Stimulated activated CD4-positive, alpha-beta T cell treated with anti-CD3 and anti-CD28 coated beads, Interleukin-12 subunit alpha, Interleukin-12 subunit beta, amount 100 ng/mL, for 48 hours (primary cell): ENCODE data around the gene LSM2.
"Not testable (repeated sequence)": the region's sequence is repeated elsewhere in the genome, so short reads cannot be mapped to it uniquely, and the experiment has no call there.

Experiments
- DNase-seq, 3 donors: peaks; one replicate each; pipeline ENCODE4 v3.0.0-alpha.2; 2020; ENCODE audit warnings: low read depth in 2 of 3, low spot score in 1 of 3

LSM2 gene

DNA sequence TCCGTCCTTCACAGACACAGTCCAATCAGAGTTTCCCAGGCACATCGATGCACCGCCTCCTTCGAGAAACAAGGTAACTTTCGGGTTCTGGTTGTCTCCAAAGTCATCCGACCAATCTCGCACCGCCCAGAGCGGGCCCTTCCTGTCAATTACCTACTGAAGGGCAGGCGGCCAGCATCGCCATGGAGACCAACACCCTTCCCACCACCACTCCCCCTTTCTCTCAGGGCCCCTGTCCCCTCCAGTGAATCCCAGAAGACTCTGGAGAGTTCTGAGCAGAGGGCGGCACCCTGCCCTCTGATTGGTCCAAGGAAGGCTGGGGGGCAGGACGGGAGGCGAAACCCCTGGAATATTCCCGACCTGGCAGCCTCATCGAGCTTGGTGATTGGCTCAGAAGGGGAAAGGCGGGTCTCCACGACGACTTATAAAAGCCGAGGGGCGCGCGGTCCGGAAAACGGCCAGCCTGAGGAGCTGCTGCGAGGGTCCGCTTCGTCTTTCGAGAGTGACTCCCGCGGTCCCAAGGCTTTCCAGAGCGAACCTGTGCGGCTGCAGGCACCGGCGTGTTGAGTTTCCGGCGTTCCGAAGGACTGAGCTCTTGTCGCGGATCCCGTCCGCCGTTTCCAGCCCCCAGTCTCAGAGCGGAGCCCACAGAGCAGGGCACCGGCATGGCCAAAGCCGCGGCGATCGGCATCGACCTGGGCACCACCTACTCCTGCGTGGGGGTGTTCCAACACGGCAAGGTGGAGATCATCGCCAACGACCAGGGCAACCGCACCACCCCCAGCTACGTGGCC lies 20.7 kb upstream of the LSM2 start, which contains the start of gene HSPA1B:
Gene HSPA1B, plus strand, starts transcription at position 453 of the 794 bp plus-strand sequence. Its CDS starts 213 bp downstream, at position 666.
- peak; percentile 86 to 95 (median 91) for DNase-seq

DNA sequence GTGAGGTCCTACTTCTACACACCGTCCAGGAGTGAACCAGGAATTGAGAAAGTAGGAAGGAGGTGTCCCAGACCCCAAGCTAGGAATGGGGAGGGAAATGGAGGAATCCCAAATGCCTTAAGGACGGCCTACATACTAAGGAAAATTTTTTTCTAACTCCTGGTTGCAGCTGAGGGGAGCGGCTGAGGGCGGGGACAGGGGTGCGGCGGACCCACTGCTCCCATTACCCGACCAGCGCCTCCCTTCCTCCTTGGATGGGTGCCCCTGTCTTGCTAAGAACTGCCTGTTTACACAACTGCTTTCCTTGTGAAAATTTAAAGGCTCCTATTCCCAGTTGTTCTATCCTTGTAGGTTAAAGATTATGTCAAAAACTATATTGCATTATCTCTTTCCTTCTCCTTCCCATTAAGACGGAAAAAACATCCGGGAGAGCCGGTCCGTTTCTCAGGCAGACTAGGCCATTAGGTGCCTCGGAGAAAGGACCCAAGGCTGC lies 20.1 kb upstream of the LSM2 start:
- DNase-seq: no peak

DNA sequence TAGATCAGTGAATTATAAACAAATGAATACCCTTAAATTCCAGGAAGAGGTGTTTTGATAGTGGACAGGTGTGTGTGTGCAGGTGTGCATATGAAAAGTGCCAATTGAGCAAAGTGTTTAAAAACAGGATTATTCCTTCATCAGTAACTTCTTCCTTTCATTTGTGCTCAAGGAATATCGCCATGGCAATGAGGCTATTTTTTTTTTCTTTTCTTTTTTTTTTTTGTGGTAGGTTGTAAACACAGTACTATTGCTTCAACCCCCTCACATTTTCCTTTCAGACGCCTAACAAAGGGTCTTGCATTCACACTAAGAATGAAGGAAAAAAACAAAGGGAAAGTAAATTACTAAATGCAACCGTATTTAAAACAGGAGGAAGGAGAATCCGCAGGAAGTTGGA lies 18.8 kb upstream of the LSM2 start:
- DNase-seq: no peak

DNA sequence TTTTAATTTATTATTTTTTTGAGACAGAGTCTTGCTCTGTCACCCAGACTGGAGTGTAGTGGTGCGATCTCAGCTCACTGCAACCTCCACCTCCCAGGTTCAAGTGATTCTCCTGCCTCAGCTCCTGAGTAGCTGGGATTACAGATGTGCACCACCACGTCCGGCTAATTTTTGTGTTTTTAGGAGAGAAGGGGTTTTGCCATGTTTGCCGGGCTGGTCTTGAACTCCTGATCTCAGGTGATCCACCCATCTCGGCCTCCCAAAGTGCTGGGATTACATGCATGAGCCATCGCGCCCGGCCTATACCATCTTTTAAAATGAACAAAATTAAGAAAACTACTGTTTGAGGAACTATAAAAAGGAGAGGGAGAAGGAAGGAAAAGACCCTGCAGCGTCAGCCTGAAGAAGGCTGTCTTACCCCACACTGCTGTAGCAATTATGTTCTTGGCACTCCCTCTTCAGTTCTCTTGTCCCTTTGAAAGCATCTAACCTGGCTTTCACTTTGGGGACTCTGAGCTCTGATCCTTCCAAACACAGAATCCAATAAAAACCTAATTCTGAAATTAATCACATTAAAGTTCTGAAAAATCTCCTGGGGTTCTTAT lies 16.9 kb upstream of the LSM2 start:
- DNase-seq: not testable (repeated sequence)

DNA sequence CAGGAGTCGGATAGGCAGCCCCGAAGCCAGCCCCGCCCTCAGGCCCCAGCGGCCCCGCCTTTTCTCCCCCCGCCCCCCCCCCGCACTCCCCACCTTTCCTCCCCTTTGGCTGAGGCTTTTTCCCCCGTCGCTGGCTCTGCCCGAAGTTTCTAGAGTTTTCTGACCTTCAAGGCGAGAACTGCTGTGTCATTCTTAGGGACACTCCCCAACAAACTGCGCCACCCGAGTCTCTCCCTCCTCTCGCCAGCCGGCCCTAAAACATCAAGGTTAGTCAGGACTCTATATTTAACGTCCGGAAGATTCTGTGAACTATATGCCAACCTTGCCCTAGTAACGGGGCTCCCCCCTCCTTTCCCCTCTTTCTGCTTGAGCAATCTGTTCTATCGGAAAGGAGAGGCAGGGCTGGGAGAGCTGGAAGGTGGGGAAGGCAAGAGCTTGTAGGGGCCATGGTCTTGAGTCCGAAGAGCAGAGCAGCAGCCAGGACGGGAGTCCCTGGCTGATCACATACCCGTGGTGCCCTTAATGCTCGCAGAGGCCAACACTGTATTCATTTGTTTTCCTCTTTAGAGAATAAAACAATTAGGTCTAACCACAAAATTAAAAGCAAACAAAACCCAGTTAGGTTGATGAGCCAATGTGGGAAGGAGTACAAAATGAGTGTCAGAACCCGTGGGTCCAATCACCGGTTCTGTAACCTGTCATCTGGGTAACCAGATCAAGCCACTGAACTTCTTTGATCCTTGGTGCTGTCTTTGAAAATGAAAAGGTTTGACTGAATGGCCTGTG lies 15.5 kb upstream of the LSM2 start:
- DNase-seq: peak in 1 of 3 donors; percentile 49

DNA sequence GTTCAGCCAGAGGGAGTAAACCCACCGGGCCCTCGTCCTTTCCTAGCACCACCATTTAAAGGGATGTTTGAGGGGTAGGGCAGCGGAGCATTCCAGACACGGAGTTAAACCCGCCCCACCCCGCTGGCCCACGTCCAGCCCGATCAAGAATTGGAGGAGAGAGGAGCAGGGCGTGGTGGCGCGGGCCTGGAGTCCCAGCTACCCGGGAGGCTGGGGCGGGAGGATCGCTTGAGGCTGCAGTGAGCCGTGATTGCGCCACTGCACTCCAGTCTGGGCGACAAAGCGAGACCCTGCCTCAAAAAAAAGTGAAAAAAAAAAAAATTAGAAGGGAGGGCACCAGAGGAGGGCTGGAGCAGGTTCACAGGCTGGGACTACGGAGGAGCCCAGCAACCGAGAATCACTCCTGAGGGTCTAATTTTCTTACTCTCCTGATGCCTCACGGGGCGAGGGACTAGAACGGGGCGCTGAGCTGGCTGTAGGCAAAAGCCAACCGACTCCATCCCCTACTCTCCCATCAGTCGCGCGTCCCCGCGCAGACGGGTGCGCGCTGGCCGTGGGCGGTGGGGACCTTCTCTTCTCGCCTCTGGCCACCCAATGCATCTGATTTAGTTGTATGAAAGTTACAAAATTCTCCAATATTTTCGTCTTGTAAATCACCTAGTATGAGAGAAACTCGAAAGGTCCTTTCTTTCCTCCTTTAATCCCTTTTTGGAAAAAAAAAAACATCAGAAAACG lies 14.7 kb upstream of the LSM2 start:
- DNase-seq: peak; percentile 57 to 72 (median 70)

DNA sequence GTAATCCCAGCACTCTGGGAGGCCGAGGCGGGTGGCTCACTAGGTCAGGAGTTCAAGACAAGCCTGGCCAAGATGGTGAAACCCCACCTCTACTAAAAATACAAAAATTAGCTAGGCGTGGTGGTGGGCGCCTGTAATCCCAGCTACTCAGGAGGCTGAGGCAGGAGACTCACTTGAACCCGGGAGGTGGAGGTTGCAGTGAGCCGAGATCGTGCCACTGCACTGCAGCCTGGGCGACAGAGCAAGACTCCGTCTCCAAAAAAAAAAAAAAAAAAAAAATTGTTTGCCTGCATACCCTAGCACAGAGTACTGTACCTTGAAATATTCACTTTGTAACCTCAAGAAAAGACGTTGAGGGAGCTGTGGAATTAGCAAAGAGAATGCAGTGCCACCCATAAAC lies 13.6 kb upstream of the LSM2 start:
- not testable (repeated sequence) for DNase-seq

DNA sequence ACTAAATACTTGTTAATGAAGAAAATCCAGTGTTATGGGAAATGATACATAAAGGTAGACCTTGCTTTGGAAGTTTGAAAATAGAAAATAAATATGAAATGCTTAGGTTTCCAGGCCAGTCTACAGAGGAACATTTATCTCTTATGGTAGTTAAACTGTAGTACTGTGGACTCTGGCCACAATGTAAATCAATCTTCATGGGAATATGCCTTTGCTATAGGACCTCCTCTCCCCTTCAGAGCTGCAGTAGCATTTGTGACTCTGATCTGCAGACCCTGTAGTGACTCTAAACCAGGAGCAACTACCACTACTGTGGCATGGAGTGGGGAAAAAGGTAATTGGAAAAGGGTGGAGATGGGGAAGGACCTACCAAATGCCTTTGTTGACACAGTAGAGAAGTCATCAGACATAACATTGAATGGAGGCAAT lies 13.1 kb upstream of the LSM2 start:
- DNase-seq: no peak

DNA sequence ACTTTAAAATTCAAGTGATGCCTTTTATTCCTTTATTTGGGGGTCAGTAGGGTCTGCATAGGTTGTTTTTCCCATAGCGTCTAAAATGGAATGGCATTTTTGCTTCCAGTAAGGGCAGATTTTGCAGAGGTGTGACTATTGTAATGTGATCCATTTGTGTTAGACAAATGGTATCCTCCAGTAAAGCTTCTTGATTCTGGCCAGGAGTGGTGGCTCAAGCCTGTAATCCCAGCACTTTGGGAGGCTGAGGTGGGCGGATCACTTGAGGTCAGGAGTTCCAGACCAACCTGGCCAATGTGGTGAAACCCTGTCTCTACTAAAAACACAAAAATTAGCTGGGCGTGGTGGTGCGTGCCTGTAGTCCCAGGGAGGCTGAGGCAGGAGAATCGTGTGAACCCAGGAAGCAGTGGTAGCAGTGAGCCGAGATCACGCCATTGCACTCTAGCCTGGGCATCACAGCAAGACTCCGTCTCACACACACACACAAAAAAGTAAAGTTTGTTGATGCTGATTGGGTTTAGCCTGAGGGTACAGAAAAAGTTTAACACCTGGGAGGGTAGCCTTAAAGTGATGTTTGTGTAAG lies 11.3 kb upstream of the LSM2 start:
- DNase-seq: not testable (repeated sequence)

DNA sequence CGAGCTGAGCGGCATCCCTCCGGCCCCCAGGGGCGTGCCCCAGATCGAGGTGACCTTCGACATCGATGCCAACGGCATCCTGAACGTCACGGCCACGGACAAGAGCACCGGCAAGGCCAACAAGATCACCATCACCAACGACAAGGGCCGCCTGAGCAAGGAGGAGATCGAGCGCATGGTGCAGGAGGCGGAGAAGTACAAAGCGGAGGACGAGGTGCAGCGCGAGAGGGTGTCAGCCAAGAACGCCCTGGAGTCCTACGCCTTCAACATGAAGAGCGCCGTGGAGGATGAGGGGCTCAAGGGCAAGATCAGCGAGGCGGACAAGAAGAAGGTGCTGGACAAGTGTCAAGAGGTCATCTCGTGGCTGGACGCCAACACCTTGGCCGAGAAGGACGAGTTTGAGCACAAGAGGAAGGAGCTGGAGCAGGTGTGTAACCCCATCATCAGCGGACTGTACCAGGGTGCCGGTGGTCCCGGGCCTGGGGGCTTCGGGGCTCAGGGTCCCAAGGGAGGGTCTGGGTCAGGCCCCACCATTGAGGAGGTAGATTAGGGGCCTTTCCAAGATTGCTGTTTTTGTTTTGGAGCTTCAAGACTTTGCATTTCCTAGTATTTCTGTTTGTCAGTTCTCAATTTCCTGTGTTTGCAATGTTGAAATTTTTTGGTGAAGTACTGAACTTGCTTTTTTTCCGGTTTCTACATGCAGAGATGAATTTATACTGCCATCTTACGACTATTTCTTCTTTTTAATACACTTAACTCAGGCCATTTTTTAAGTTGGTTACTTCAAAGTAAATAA lies 10.6 kb upstream of the LSM2 start:
- not testable (repeated sequence) for DNase-seq

DNA sequence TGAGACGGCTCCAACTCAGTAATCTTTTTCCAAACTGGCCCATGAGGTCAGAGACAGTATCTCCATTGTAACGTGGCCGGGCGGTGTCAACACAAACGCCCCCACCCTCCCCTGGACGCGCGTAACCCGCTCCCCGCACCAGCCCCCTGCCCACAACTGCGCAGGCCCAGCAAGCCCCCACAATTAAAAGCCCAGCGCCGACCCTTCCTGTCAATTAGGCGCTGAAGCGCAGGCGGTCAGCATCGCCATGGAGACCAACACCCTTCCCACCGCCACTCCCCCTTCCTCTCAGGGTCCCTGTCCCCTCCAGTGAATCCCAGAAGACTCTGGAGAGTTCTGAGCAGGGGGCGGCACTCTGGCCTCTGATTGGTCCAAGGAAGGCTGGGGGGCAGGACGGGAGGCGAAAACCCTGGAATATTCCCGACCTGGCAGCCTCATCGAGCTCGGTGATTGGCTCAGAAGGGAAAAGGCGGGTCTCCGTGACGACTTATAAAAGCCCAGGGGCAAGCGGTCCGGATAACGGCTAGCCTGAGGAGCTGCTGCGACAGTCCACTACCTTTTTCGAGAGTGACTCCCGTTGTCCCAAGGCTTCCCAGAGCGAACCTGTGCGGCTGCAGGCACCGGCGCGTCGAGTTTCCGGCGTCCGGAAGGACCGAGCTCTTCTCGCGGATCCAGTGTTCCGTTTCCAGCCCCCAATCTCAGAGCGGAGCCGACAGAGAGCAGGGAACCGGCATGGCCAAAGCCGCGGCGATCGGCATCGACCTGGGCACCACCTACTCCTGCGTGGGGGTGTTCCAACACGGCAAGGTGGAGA lies 8.5 kb upstream of the LSM2 start, which contains the start of the genes HSPA1A and HSPA1L:
Gene HSPA1A, plus strand, starts transcription at position 519 of the 814 bp plus-strand sequence. Its CDS starts 214 bp downstream, at position 733.
Gene HSPA1L, minus strand, starts transcription at position 259 of the 814 bp plus-strand sequence. CDS start 3,311 bp downstream, outside the sequence.
- peak in 2 of 3 donors; percentile 50 to 53 for DNase-seq

DNA sequence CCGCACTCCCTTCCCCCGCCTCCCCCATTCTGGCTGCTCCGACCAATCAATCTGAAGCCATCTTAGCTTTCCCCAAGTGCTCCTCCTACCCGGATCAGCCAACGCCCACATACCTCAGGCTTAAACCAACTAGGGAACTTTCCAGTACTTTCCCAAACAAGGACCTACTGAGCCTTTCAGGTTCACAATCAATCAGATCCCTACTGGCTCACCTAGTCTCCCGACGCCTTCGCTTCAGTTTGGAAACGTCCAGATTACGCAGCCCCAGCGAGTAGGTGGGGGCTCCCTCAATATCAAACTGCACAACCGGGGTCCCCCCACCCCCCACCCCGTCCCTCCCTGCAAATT lies 7.9 kb upstream of the LSM2 start:
- peak in 2 of 3 donors; percentile 60 to 68 for DNase-seq

DNA sequence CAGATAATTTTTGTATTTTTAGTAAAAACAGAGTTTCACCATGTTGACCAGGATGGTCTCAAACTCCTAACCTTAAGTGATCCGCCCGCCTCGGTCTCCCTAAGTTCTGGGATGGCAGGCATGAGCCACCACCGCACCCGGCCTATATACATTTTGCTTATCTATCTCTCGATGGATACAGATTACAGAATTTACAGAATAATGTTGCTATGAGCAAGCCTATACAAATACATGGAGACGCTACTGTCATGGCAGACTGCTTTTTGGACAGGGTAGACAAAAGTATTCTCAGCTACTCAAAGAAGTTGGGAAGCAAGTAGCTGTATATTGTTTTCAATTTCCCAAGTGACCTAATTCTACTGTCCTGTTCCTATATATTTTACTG lies 6.7 kb upstream of the LSM2 start:
- no peak for DNase-seq

DNA sequence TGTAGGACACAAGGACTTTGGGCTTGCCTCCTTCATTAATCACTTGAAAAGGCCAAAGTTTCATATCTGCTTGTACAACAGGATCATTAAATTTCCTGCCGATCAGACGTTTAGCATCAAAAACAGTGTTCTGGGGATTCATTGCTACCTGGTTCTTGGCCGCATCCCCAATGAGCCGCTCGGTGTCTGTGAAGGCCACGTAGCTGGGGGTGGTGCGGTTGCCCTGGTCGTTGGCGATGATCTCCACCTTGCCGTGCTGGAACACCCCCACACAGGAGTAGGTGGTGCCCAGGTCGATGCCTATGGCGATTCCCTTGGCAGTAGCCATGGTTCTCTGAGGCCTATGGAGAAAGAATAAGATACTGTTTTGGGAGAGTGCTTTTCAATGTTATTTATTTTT lies 4.9 kb upstream of the LSM2 start:
- DNase-seq: no peak

DNA sequence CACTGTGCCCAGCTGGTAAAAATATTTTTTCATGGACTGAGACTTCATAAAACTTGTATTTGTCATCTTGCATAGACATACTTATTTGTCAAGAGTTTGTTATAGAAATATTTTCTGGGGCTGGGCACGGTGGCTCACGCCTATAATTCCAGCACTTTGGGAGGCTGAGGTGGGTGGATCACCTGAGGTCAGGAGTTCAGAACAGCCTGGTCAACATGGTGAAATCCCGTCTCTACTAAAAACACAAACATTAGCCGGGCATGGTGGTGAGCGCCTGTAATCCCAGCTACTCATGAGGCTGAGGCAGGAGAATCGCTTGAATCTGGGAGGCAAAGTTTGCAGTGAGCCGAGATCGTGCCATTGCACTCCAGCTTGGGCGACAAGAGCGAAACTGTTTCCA lies 1.8 kb upstream of the LSM2 start:
- not testable (repeated sequence) for DNase-seq

DNA sequence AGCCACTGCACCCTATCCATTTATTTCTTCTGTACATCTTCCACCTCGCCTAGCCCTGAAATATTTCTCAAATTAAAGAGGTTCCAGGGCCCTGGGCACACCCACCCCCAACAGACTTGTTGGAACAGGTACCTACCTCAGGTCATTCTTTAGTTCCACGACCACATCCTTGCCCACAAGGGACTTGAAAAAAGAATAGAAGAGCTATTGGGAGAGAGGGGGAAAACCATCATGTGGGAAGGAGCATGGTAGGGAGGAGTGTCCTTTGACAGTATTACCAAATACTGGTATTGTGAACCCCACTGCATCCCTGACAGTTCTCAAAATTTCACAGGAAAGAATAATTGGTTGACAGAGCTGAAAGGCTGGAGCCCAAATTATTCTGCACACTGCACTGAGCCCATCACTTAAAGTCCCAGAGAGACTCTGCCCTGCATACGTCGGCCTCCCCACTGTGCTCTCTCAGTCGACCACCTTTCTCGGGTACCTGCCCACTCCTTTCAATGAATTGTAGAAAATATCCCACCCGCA lies 762 bp downstream of the LSM2 start:
- DNase-seq: no peak

DNA sequence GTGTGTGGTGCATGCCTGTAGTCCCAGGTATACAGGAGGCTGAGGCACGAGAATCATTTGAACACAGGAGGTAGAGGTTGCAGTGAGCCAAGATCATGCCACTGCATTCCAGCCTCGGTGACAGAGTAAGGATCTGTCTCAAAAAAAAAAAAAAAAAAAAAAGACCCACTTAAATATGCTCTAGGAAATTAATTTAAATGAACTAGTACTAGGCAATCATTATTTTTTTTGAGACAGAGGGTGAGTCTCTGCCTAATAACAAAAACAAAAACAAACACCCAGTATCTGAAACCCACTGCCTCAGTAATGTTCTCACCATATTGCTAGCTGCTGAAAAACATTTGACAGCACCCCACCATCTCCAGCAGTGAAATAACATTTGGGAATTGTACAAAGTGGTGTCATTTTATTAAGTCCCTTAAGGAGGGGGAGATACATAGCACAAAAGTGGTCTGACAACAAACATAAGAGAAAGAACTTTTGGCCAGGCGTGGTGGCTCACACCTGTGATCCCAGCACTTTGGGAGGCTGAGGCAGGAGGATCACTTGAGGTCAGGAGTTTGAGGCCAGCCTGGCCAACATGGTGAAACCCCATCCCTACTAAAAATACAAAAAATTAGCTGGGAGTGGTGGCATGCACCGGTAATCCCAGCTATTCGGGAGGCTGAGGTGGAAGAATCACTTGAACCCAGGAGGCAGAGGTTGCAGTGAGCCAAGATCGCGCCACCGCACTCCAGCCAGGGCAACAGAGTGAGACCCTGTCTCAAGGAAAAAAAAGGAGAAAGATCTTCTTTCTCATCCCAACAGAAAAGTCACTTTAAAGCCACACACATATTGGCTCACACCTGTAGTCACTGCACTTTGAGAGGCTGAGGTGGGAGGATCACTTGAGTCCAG lies 5.5 kb downstream of the LSM2 start:
- DNase-seq: not testable (repeated sequence)
